Measurements from ENCODE around the gene ARHGEF33. TPM values are rescaled to one million over a fixed set of nuclear protein-coding genes. Genes with fewer than 3 reads are reported as not detected.
A peak's percentile ranks its signal among the peaks of the same experiment; 100 is the strongest.

ARHGEF33 gene
- total RNA-seq, 1 experiment from 2014 or later = 0.04 TPM

GRCh38 chr2:38889045-38889444, 630 bp upstream of the ARHGEF33 start:
- Histone ChIP-seq H3K9ac (ENCODE audit: low read length) (no peak overlapping the region), H3K27ac (ENCODE audit: low read length) (no peak overlapping the region), H3K9me3 (ENCODE audit: low read length) (no peaks in the 10 kb centered on the region), H3K27me3 (ENCODE audit: low read length) (no peaks in the 10 kb centered on the region), H3K36me3 (ENCODE audit: low read depth, low read length) (no peaks in the 10 kb centered on the region), H2AFZ (ENCODE audit: low read length) (no peak overlapping the region), H3F3A (ENCODE audit: low read length, unreplicated experiment) (no peaks in the 10 kb centered on the region), H3K9me2 (replicated peaks; ENCODE audit: low read length) (no peaks in the 10 kb centered on the region), H3K79me2 (ENCODE audit: low read length) (no peaks in the 10 kb centered on the region), H3K4me2 (ENCODE audit: low read length) (no peak overlapping the region), H3K4me1 (ENCODE audit: insufficient read depth, low read length) (no peaks in the 10 kb centered on the region), H4K20me1 (ENCODE audit: low read length) (no peaks in the 10 kb centered on the region), H3K4me3 (ENCODE audit: low read length) (no peak overlapping the region)
- TF ChIP-seq EZH2phosphoT487 (IDR thresholded peaks at IDR 0.05; ENCODE audit: borderline replicate concordance, low read length) (no peak), CTCF (conservative IDR thresholded peaks at IDR 0.05; ENCODE audit: low read depth, low read length) (no peak), EZH2 (IDR thresholded peaks at IDR 0.05; ENCODE audit: low read length, unreplicated experiment) (no peak)
- DNase-seq = no peak
- intact Hi-C loops (cut with micrococcal nuclease) = no loop called here
- ATAC-seq = no peak
- ChIA-PET CTCF (no interaction called here), POLR2A (ENCODE audit: unreplicated experiment) (no interaction called here)
- no TSS peak for BruUV-seq (replicated peaks)

- Histone ChIP-seq H3K36me3 (ENCODE audit: low read depth, low read length) (no peaks in the 10 kb centered on the region), H3K9me2 (replicated peaks; ENCODE audit: low read length) (no peaks in the 10 kb centered on the region), H3K27ac (ENCODE audit: low read length) (no peak overlapping the region), H3K4me3 (ENCODE audit: low read length) (no peak overlapping the region), H3K79me2 (ENCODE audit: low read length) (no peaks in the 10 kb centered on the region), H3K9me3 (ENCODE audit: low read length) (no peaks in the 10 kb centered on the region), H3F3A (ENCODE audit: low read length, unreplicated experiment) (no peaks in the 10 kb centered on the region), H2AFZ (ENCODE audit: low read length) (no peak overlapping the region), H3K27me3 (ENCODE audit: low read length) (no peaks in the 10 kb centered on the region), H3K4me2 (ENCODE audit: low read length) (no peak overlapping the region), H3K9ac (ENCODE audit: low read length) (no peak overlapping the region), H4K20me1 (ENCODE audit: low read length) (no peaks in the 10 kb centered on the region), H3K4me1 (ENCODE audit: insufficient read depth, low read length) (no peaks in the 10 kb centered on the region)
- no peak for TF ChIP-seq EZH2phosphoT487 (IDR thresholded peaks at IDR 0.05; ENCODE audit: borderline replicate concordance, low read length)
- ChIA-PET POLR2A (ENCODE audit: unreplicated experiment) (interaction anchor here (0.5 kb wide), 1 partner anchor 54 kb away, joined by 3 read pairs; no protein-coding TSS in a partner anchor), CTCF (no interaction called here)
- DNase-seq (peak; percentile 36), ATAC-seq (peak; percentile 58)
- no TSS peak for BruUV-seq (replicated peaks)
- intact Hi-C loops (cut with micrococcal nuclease) = no loop called here
Measured at GRCh38 chr2:38892819-38893218, 3.1 kb downstream of the ARHGEF33 start.

- no peaks in the 10 kb centered on the region for H3K9me2 ChIP-seq (replicated peaks; ENCODE audit: low read length)
- ChIA-PET CTCF (no interaction called here), POLR2A (ENCODE audit: unreplicated experiment) (no interaction called here)
- no peak overlapping the region for H2AFZ ChIP-seq (ENCODE audit: low read length)
- no peaks in the 10 kb centered on the region for H3F3A ChIP-seq (ENCODE audit: low read length, unreplicated experiment)
- no peaks in the 10 kb centered on the region for H3K4me1 ChIP-seq (ENCODE audit: insufficient read depth, low read length)
- peak; percentile 60; the same call in 1 of the 2 replicates for ATAC-seq
- H4K20me1 ChIP-seq (ENCODE audit: low read length) = no peaks in the 10 kb centered on the region
- no peaks in the 10 kb centered on the region for H3K27me3 ChIP-seq (ENCODE audit: low read length)
- intact Hi-C loops (cut with micrococcal nuclease) = no loop called here
- no peak overlapping the region for H3K9ac ChIP-seq (ENCODE audit: low read length)
- H3K79me2 ChIP-seq (ENCODE audit: low read length) = no peaks in the 10 kb centered on the region
- H3K4me2 ChIP-seq (ENCODE audit: low read length) = no peak overlapping the region
- TF ChIP-seq EZH2 (IDR thresholded peaks at IDR 0.05; ENCODE audit: low read length, unreplicated experiment) (no peak), CTCF (conservative IDR thresholded peaks at IDR 0.05; ENCODE audit: low read depth, low read length) (no peak), EZH2phosphoT487 (IDR thresholded peaks at IDR 0.05; ENCODE audit: borderline replicate concordance, low read length) (no peak)
- no peaks in the 10 kb centered on the region for H3K36me3 ChIP-seq (ENCODE audit: low read depth, low read length)
- no peaks in the 10 kb centered on the region for H3K9me3 ChIP-seq (ENCODE audit: low read length)
- no peak overlapping the region for H3K4me3 ChIP-seq (ENCODE audit: low read length)
- DNase-seq = peak; percentile 31
- no peak overlapping the region for H3K27ac ChIP-seq (ENCODE audit: low read length)
- BruUV-seq (replicated peaks) = no TSS peak
Measured at GRCh38 chr2:38898256-38898655, 8.6 kb downstream of the ARHGEF33 start.

All from PC-3 (cell line).